DOHH2 (cell line): Measurements from ENCODE around the gene GPRC5D.

Experiments
- EZH2phosphoT487 ChIP-seq: fragments of 200-600 bp; sonication (generic); IDR thresholded peaks from 2 replicates; pipeline ENCODE4 v1.6.1; 2017; ENCODE audit warnings: borderline replicate concordance, mild to moderate bottlenecking, antibody characterized with exemption, low read length, moderate library complexity, mixed read lengths
- TF ChIP-seq, protein P1 (sequence below): fragments of 200-600 bp; sonication (generic); IDR thresholded peaks from one replicate; pipeline ENCODE4 v1.5.1; 2014; ENCODE audit warnings: antibody characterized with exemption, mild to moderate bottlenecking, low read depth, low read length; ENCODE audit not compliant: poor library complexity, severe bottlenecking

DNA sequence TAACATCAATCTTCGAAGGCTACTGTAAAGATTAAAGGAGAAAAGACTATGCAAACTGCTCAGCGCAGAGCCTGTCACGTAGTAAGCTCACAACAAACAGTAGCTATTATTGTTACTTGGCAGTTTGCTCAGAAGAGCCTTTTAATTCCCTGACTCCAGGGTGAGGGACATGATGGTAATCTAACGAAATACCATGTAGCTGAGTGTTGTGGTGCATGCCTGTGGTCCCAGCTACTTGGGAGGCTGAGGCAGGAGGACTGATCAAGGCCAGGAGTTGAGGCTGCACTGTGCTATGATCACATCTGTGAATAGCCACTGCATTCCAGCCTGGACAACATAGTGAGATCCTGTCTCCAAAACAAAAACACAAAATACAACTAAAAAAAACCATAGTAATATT is 25.3 kb upstream of the GPRC5D start:
- TF ChIP-seq, protein P1, sequence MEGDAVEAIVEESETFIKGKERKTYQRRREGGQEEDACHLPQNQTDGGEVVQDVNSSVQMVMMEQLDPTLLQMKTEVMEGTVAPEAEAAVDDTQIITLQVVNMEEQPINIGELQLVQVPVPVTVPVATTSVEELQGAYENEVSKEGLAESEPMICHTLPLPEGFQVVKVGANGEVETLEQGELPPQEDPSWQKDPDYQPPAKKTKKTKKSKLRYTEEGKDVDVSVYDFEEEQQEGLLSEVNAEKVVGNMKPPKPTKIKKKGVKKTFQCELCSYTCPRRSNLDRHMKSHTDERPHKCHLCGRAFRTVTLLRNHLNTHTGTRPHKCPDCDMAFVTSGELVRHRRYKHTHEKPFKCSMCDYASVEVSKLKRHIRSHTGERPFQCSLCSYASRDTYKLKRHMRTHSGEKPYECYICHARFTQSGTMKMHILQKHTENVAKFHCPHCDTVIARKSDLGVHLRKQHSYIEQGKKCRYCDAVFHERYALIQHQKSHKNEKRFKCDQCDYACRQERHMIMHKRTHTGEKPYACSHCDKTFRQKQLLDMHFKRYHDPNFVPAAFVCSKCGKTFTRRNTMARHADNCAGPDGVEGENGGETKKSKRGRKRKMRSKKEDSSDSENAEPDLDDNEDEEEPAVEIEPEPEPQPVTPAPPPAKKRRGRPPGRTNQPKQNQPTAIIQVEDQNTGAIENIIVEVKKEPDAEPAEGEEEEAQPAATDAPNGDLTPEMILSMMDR: no peak
- TF ChIP-seq EZH2phosphoT487: no peak
